PC-9 (cell line): ENCODE results near the gene HACE1.

Experiments
- CTCF ChIP-seq: fragments of 200-600 bp; sonication (generic); conservative IDR thresholded peaks from 2 replicates; pipeline ENCODE4 v1.6.1; 2017; ENCODE audit warnings: mixed run types, antibody characterized with exemption, mild to moderate bottlenecking, moderate library complexity
- EZH2 ChIP-seq: fragments of 200-600 bp; sonication (generic); IDR thresholded peaks from 2 replicates; pipeline ENCODE4 v1.8.0; 2017; ENCODE audit warnings: antibody characterized with exemption, low read depth

DNA sequence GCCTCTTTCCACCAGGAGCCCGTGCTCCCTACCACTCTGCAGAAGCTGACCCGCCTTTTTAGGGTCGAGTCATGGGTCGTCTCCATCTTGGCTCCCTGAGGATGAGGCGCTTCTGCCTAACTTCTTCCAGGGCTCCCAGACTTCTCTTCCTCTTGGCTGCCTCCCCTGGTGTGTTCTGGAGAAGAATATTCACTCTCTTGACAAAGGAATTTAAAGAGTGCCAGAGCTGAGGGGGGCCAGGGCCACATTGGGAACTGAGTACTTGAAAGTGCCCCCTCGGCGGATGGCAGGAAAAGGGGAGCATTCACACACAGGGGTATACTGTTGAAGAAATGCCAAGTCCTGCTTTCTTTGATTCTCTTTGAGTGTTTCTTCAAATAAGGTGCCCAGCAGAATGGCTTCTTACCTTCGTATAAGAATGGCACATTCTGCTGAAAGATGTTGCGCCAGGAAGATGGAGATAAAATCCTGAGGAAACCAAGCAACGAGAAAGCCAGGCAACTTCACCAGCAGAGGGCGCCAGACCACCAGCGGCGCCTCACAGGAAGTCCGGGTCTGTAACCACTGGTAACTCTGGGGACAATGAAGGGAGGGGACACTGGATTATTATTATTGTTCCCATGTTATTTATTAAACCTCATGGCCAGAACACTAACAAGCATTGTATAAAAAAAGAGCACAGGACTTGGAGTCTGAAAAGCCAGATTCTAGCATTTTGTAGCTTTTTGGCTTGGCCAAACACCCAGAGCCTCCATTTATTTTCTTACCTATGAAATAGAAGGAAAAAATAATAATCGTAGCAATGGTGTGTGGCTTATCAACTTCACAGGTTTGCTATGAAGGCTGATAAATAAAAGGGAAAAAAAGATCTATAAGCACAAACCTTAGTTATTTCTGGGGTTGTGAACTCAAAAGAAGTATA, 176.7 kb downstream of the HACE1 start:
- TF ChIP-seq EZH2 (no peak), CTCF (peak; percentile 92)
